Endometrium (tissue), 2 donors: ENCODE data around the gene PIK3C2G.

Experiments used
- FAIRE-seq: peaks from 2 replicates; lab custom pipeline; 2012; peaks lifted over from hg19 to GRCh38; lab: Jason Lieb, UNC
- donor health status: control.
- donor health status: control.

The PIK3C2G gene

DNA sequence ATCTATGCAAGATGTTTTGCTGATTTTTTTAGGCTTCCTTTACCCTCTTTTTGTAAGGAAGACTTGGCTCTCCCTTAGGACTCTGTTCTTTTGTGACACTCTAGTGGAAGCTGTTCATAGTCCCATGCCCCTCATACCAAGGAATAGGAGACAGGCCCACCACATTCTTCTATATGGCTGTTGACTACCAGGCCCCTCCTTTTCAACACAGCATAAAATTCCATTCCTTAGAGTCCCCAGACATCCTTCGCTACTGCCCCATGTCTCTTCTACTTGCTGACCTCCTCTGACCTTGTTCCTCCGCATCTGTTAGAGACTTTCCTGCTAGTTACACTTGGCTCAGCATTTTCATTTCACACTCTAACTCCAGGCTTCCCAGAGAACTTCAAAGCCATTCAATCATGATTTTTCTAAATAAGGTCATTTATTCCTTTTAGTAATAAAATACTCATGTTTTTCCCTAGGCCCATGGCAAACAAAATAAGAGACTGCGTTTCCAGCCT, 9.7 kb downstream of the PIK3C2G start:
- FAIRE-seq, result no peak

DNA sequence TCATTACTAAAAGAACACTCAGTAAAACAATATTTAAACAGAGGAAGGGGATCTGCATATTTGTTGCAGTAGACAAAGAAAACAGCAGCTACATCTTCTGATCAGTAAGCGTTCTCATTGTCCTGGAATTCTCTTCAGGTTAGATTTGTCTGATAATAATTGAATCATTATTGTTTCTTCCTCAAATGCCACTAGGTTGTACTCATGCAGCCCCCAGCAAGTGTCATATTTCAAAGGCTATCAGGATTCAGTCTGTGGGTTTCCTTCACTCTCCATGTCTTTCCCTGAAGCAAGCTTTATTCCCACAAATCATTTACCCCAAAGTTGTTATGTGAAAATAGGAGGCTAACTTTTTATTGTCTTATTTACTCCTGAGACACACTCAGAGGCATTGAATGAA, 14.7 kb downstream of the PIK3C2G start:
- FAIRE-seq, result no peak

DNA sequence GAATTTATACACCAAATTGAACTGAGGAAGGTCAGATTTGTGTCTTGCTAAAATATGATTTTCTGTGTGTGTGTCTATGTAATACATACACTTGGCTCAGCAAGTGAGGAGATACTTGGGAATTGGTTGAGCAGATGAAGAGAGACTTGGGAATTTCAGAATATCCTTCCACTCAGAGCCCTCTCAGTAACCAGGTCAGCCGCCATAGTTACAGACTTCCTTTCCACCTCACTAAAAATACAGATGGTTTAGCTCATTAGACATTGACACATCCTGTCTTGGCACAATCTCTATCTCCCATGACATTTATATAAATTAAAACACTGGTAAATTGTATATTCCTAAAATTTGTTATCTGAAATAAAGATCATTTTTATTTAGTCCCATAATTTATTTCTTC, 15.9 kb downstream of the PIK3C2G start:
- no peak for FAIRE-seq

DNA sequence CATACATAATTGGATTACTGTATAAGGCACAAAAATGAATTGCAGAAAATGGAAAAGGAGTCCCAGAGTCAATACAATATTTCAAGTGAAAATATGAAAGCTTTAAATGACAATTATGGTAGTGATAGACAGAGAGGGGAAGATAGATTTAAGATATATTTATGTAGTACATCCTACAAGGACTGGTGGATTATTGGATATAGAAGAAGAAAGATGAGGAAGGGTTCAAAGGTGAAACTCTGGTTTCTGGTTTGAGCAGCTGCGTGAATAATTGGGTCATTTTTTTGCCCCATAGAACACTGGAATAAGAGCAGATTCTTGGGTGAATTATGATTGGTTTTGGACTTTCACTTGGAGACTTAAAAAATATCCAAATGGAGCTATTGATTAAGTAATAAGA, 19.4 kb downstream of the PIK3C2G start:
- FAIRE-seq, result no peak

DNA sequence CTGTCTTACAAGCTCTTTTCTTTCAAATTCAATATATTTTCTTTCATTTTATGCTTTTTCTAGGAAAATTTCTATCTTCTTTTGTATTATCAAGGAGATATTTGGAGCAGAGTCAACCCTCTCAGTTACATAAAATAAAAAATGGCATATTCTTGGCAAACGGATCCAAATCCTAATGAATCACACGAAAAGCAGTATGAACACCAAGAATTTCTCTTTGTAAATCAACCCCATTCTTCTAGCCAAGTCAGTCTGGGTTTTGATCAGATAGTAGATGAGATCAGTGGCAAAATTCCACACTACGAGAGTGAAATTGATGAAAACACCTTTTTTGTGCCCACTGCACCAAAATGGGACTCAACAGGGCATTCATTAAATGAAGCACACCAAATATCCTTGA, 20.6 kb downstream of the PIK3C2G start:
- FAIRE-seq, result no peak

DNA sequence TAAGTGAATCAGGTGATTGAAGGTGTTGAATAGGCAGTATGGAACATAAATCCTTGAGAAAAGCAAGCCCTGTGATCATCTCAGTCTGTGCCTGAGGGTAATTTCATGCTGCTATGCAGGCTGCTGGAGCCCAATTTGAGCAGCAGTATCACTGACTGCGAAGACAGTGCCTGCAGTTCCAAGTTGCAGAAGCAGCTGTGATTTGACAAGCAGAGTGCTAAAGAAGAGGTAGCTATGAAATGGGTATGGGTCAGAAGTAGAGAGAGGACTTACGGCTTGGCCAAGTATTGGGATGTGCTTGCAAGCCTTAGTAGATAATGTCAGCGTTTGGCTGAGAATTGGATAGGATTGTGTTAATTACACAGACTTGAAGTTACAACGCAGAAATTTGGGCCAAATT, 22.5 kb downstream of the PIK3C2G start:
- no peak for FAIRE-seq

DNA sequence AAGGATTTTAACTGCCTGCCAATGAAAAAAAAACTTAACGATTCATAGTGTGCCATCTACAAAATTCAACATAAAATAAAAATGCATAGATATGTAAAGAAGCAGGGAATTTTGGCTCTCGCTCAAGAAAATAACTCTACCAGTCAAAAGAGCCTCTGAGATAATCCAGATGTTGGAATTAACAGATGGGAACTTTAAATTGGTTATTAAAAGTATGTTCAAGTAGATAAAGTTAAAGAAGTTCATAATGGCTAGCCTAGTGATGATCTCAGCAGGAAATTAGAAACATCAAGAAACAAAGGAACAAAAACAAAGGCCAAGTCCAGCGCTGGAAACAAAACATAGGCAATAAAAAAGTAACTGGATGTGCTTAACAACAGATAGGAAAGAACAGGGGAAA, 23.1 kb downstream of the PIK3C2G start:
- peak; percentile 100 for FAIRE-seq

DNA sequence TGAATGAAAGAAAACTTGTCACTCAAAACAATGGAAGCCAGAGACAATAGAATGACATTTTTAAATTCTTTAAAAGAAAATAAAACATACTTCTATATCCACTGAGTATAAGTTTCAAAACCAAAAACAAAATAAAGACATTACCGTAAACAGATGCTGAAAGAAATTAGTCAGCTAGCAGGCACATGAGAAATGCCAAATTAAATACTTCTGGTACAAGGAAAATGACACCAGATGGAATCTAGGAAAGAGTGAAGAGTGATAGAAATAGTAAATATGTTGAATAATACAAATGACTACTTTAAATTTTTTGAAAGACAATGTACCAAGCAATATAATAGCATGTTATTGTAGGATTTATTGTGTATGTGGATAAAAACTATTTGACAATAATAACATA, 23.8 kb downstream of the PIK3C2G start:
- no peak for FAIRE-seq

DNA sequence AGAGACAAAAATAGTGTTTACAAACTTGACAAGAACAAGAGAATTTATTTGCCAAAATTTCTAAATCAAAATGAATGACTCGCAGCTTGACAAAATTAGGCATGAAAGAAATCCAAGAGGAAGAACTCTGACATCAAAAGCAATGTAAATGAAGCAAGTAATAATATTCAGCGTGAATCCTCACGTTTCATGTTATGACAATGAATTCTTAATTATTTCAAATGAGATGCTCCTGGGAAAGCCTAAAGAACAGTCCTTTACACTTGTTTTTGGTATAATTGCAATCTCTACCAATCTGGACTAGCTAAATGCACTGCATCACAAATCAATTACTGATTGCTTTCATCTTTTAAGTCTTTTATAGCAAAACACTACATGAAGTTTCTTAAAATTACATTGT, 29.1 kb downstream of the PIK3C2G start:
- no peak for FAIRE-seq

DNA sequence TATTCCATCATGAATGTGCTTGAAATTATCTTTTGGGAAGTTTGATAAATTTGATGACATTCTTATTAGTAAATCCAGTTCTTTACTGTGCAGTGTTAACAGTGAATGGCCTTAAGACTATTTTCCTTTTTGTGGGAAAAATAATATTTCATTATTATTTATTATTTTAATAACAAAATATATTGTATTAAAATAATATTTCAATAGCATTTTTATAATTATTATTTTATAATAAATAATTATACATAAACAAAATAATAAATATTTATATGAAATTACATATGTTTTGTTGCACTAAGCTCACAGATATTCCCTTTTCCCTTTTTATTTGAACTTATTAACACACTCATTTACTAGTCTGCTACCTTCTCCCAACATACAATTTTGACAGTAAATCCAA, 33.6 kb downstream of the PIK3C2G start:
- peak; percentile 91 for FAIRE-seq

DNA sequence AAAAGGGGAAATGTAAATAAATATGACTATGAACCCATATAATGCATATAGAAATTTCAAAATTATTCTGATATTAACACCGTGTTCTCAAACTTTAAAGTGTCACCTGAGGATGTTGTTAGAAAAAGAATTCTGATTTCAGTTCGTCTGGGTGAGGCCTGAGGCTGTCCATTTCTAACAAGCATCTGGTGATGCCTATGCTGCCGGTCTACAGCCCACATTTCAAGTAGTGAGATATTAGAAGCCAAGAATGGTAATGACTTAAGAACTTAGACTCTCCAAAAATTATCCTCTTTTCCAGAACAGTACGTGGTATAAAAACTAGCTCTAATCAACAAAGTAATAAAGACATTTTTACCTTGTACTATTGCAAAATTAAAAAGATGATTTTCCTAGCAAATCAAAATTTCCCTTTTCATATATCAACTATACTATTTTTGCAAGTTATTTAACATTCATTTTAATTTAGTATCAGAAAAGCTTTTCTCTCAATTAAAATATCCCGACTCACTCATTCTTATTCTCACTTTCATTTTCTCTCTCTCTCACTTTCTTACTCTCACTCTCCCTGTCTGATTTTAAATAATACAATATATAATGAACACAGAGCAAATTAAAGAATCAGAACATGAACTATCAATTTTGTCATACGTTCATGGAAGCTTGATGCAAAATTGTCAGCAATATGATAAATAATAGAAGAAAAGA, 35.0 kb downstream of the PIK3C2G start:
- FAIRE-seq, result peak; percentile 84

DNA sequence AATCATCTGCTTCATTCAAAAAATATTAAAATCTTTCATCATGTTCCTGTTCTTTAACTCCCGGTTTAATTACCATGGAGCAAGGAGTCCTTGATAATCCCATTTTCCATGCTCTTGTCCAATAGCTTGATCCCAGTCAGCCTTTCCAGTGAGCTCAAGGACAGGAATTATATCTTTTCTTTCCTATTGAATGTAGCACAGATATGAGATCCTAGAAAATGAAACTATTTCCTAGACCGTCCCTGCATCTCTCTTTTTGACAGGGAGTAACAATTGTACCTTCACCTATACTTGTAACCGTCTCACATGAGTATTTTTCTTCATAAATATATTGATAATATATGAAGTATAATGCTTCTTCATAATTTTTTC, 35.6 kb downstream of the PIK3C2G start:
- FAIRE-seq, result no peak

DNA sequence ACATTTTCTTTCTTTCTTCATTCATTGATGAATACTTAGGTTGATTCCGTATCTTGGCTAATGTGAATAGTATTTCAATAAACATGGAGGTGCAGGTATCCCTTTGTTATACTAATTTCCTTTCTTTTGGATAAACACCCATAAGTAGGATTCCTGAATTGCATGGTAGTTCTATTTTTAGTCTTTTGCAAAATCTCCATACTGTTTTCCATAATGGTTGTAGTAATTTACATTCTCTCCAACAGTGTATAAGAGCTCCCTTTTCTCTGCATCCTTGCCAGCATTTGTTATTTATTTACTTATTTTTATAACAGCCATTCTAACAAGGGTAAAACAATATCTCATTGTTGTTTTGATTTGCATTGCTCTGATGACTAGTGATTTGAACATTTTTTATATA, 36.6 kb downstream of the PIK3C2G start:
- peak; percentile 86 for FAIRE-seq

DNA sequence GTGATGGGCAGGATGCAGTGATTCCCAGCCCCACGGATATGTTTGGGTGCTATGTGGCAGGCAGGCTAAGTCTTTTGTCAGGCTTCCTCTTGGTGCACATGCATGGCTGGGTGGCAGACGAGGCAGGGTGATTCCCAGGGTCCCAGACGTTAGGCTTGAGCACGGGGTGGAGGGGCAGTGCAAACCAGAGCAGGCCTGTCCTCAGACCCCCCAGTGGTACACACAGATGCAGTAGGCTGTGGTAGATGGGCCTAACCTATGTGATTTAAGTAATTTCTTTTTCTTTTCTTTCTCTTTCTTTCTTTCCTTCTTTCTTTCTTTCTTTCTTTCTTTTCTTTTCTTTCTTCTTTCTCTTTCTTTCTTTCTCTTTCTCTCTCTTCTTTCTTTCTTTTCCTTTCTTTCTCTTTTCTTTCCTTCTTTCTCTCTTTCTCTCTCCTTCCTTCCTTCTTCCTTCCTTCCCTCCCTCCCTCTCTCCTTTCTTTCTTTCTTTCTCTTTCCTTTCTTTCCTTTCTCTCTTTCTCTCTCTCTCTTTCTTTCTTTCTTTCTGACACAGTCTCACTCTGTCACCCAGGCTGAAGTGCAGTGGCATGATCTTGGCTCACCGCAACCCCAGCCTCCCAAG, 41.6 kb downstream of the PIK3C2G start:
- no peak for FAIRE-seq

DNA sequence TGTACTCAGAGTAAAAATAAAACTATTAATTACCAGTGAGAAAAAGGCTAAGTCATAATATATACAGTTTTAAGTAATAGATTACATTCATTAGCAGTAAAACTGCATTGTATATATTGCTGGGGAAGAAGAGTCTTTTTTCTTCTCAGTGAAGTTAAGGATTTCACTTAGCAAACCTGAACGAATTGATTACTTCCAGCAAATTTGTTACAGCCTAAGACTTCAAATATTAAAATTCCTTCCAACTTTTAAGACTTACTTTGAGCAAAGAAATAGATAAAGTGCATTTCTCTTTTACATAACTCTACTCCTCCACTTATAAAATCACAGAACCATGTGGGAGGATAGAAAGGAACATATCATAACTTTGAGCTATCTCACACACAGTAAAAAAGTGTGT, 43.3 kb downstream of the PIK3C2G start:
- FAIRE-seq, result no peak

DNA sequence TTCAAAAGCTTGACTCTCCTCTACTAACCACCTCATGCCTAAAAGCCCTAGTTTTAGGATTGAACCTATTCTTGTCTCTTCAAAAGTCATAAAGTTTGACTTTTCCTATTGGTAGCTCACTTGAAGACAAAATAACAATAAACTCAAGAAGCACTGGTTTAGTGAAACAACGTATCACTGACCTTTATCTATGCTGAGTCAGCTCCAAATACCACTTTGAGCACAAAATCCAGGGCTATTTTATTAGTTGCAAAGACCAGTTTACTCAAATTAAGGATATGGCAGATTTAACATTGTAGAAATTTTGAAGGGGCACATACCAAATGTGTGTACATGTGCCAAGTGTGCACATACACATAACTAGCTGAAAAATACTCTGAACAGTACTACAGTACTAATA, 45.0 kb downstream of the PIK3C2G start:
- no peak for FAIRE-seq

DNA sequence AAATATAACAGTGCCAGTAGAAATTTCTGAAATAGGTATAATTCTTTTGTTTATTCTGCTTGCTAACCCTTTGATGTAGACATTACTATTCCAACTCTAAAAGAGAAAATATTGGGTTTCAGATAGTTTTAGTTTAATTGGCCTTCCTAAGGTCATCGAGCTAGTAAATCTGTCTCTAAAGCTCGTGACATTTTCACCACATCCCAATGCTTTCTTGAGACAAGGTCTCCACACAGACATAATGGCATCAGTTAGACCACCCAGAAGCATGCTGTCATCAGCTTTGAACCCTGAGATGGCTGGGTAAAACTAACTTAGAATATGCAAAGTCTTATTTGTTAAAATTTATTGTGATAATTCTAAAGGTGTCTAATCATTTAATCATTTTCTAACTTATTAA, 52.0 kb downstream of the PIK3C2G start:
- FAIRE-seq, result no peak

DNA sequence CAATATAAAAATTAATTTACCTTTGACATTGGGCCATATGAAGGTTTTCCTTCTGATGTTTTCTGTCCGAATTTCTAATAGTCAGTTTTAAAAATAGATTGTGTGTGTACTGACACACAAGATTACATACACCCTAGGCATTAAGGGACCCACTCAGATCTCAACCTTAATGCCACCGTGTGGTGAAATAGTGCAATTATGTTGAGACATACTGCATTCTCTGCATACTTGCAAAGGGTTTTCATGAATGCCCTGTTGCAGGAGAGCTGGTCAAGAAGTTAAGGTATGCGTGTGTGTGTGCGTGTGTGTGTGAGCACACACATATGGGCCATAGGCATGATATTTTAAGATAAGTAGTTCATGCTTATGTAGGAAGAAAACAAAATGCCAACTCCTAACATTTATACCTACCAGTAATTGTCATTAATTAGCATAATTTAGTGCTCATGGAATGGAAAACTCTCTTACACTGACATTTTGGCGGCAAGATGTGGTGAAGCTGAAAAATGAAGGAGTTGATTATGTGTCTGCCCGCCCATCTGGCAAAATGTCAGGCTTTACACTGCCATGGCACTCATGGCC, 58.8 kb downstream of the PIK3C2G start:
- peak; percentile 8 for FAIRE-seq

DNA sequence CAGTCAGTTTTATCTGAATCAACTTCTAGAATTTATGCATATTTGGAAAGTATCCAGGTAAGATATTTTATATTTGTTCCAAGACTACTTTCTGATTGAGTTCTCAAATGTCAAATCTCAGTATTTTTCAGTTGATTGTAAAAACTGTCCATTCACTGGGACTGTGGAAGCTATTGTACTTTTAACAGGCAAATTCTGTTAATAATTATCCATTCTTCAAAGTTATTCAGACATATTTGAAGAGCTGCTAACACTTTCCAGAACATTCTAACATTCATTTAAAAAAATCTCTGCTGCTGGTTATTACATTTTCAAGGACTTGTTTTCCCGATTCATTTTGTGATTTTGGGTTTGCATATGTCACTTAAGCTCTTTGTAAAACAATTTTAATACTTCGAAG, 59.7 kb downstream of the PIK3C2G start:
- no peak for FAIRE-seq

DNA sequence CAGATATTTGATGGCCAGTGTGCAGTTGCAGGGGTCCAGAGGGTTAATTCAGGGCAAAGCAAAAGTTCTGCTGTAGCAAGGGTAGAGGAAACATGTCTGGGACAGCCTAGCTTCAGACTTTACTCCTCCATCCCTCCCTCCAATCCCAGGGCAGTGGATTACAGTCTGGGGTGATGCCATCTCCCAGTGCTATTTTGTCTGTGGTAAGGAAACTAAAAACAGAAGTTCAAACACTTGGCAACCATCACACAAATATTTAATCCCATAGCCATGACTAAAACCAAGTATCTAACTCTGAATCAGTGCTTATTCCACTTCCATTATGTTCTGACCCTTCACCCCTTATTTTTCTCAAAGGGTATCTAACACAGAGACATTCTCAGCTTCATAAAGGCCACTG, 61.8 kb downstream of the PIK3C2G start:
- no peak for FAIRE-seq

DNA sequence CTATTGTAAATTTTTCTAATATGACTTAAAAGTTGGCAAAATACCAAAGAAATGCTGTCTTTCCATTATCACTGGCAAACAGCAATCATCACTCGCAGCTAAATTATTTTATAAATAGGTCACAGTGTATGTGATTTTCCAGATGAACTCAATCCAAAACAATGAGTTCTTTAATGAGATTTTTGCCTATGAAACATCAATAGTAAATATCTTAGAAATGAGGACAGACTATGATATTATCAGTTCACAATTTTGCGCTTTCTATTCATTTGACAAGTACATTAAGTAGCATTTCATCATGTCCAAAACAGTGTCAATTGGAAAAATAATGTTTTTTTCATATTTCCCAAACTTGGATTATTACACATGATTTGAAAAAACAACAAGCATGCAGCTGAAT, 65.7 kb downstream of the PIK3C2G start:
- FAIRE-seq, result no peak

DNA sequence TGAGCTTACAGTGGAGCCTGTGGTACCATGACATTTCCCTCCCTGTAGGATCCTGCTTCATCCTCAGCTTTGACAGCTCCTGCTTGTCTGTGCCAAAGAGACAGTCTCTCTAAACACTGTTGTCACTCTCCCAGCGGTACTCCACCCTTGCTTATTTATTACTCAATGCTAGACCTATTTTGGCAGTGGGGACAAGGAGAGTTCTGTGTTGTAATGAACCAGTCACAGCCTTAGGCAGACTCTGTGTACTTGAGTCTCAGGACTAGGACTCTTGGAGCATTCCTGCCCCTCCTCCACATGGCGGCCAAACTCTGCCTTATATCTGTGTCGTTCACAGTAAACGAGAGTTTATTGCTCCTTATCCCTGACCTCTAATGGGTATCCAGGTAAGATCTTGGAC, 70.9 kb downstream of the PIK3C2G start:
- FAIRE-seq, result no peak

DNA sequence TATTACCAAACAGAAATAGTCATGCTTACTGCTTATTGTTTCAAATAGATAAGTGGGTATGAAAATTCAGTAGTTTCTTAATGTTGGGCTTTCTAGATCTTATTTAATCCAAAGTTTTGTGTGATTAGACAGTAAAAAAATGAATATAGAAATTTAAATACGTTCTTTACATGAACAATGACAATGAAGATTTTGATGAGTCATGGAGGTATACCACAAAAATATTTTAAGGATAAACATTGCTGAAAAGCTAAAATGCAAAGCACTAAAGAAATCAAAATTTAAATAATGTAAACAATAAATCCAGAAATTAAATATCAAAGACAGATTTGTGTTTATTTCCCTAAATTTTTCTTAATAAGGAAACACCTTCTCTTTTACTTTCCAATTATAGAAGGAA, 78.3 kb downstream of the PIK3C2G start:
- FAIRE-seq, result no peak

DNA sequence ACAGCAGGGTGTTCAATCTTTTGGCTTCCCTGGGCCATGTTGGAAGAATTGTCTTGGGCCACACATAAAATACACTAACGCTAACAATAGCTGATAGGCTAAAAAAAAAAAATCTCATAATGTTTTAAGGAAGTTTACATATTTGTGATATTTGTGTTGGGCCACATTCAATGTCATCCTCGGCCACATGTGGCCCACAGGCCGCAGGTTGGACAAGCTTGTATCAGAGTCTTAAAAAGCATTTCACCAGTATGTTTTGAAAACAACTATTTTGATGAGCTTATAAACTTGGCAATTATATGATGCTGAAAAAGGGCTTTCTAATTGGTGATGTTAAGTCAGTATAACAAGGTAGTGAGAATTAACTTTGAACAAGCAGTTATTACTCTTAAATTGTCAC, 78.9 kb downstream of the PIK3C2G start:
- FAIRE-seq, result no peak
